K562 (cell line): ENCODE data around the gene KPNB1. TPM values are rescaled to one million over a fixed set of nuclear protein-coding genes. Genes with fewer than 3 reads are reported as not detected.

Experiments used
- CHD7 ChIP-seq: fragments of 200-600 bp; sonication (generic); IDR thresholded peaks from one replicate; pipeline ENCODE4 v1.6.1; 2012; ENCODE audit warnings: mild to moderate bottlenecking, low read depth, low read length, inconsistent platforms
- polyA plus RNA-seq, 8 experiments: library from polyadenylated mRNA; depleted of rRNA in 4 of 8; stranded (reverse) in 5 of 8; unstranded in 3 of 8; fragments of >200 nt; fragmentation: Nextera tagmentation in 2 of 8; fragmentation: Illumina TruSeq in 1 of 8; extraction: Ambion mirVana in 2 of 8; extraction: Trizol in 1 of 8; gene quantifications; 2 replicates each; pipeline versions ENCODE4 v1.2.1 to v1.2.3, GENCODE V29; 2011 to 2014; ENCODE audit warnings: inconsistent platforms in 1 of 8, missing spikeins in 1 of 8
- total RNA-seq, 7 experiments: library from RNA; depleted of rRNA in 6 of 7; stranded (reverse); fragments of >200 nt in 6 of 7; fragmentation: Illumina TruSeq in 2 of 7; extraction: Trizol in 2 of 7; gene quantifications; 2 replicates each; pipeline versions ENCODE4 v1.2.1 to v1.2.3, GENCODE V29; 2011 to 2021; ENCODE audit warnings: low replicate concordance in 1 of 7

Gene KPNB1
- total and polyA plus RNA-seq, 9 of the 15 experiments (the other 6 are each of a cell fraction or from before 2014, with no cell fraction given): 154 to 622 (median 354) TPM

GRCh38 chr17:47690121-47690520 lies 40.4 kb downstream of the KPNB1 start (continued):
- TF ChIP-seq CHD7: no peak
